ENCODE measurements around the gene CASQ1.

The CASQ1 gene

GRCh38 chr1:160227561-160227960 is 37.2 kb downstream of the CASQ1 start:
- no peak overlapping the region for H3K27ac ChIP-seq (ENCODE audit: low read depth, low read length)
- H3K9ac ChIP-seq (ENCODE audit: low read depth, low read length) = no peak overlapping the region
- H3K4me3 ChIP-seq (ENCODE audit: low read depth, low read length) = no peak overlapping the region
- H3K27me3 ChIP-seq (ENCODE audit: control insufficient read depth, insufficient read depth, low read length) = no peaks in the 10 kb centered on the region
- peaks cover 97% of the 10 kb centered on the region for H3K36me3 ChIP-seq (ENCODE audit: control insufficient read depth, insufficient read depth, low read length)
- H3K9me3 ChIP-seq (ENCODE audit: control insufficient read depth, insufficient read depth, low read length) = no peaks in the 10 kb centered on the region
- no peaks in the 10 kb centered on the region for H3K4me1 ChIP-seq (ENCODE audit: control insufficient read depth, insufficient read depth, low read length)

GRCh38 chr1:160228431-160228830 is 38.1 kb downstream of the CASQ1 start:
- Histone ChIP-seq H3K9me3 (ENCODE audit: control insufficient read depth, insufficient read depth, low read length) (no peaks in the 10 kb centered on the region), H3K4me3 (ENCODE audit: low read depth, low read length) (no peak overlapping the region), H3K4me1 (ENCODE audit: control insufficient read depth, insufficient read depth, low read length) (no peaks in the 10 kb centered on the region), H3K36me3 (ENCODE audit: control insufficient read depth, insufficient read depth, low read length) (peaks cover 97% of the 10 kb centered on the region), H3K9ac (ENCODE audit: low read depth, low read length) (no peak overlapping the region), H3K27me3 (ENCODE audit: control insufficient read depth, insufficient read depth, low read length) (no peaks in the 10 kb centered on the region), H3K27ac (ENCODE audit: low read depth, low read length) (no peak overlapping the region)

- Histone ChIP-seq H3K4me1 (ENCODE audit: control insufficient read depth, insufficient read depth, low read length) (no peaks in the 10 kb centered on the region), H3K27ac (ENCODE audit: low read depth, low read length) (no peak overlapping the region), H3K9ac (ENCODE audit: low read depth, low read length) (no peak overlapping the region), H3K27me3 (ENCODE audit: control insufficient read depth, insufficient read depth, low read length) (no peaks in the 10 kb centered on the region), H3K36me3 (ENCODE audit: control insufficient read depth, insufficient read depth, low read length) (peaks cover 95% of the 10 kb centered on the region), H3K9me3 (ENCODE audit: control insufficient read depth, insufficient read depth, low read length) (no peaks in the 10 kb centered on the region), H3K4me3 (ENCODE audit: low read depth, low read length) (no peak overlapping the region)
Measured at GRCh38 chr1:160232911-160233310, 42.5 kb downstream of the CASQ1 start.

- H3K4me3 ChIP-seq (ENCODE audit: low read depth, low read length) = no peak overlapping the region
- H3K4me1 ChIP-seq (ENCODE audit: control insufficient read depth, insufficient read depth, low read length) = no peaks in the 10 kb centered on the region
- no peak overlapping the region for H3K27ac ChIP-seq (ENCODE audit: low read depth, low read length)
- no peak overlapping the region for H3K9ac ChIP-seq (ENCODE audit: low read depth, low read length)
- peaks cover 94% of the 10 kb centered on the region for H3K36me3 ChIP-seq (ENCODE audit: control insufficient read depth, insufficient read depth, low read length)
- no peaks in the 10 kb centered on the region for H3K27me3 ChIP-seq (ENCODE audit: control insufficient read depth, insufficient read depth, low read length)
- H3K9me3 ChIP-seq (ENCODE audit: control insufficient read depth, insufficient read depth, low read length) = no peaks in the 10 kb centered on the region
Measured at GRCh38 chr1:160236806-160237205, 46.4 kb downstream of the CASQ1 start.

- no peaks in the 10 kb centered on the region for H3K9me3 ChIP-seq (ENCODE audit: control insufficient read depth, insufficient read depth, low read length)
- no peak overlapping the region for H3K27ac ChIP-seq (ENCODE audit: low read depth, low read length)
- H3K27me3 ChIP-seq (ENCODE audit: control insufficient read depth, insufficient read depth, low read length) = no peaks in the 10 kb centered on the region
- no peak overlapping the region for H3K4me3 ChIP-seq (ENCODE audit: low read depth, low read length)
- no peaks in the 10 kb centered on the region for H3K4me1 ChIP-seq (ENCODE audit: control insufficient read depth, insufficient read depth, low read length)
- H3K36me3 ChIP-seq (ENCODE audit: control insufficient read depth, insufficient read depth, low read length) = peaks cover 95% of the 10 kb centered on the region
- no peak overlapping the region for H3K9ac ChIP-seq (ENCODE audit: low read depth, low read length)
Measured at GRCh38 chr1:160237558-160237957, 47.2 kb downstream of the CASQ1 start.

GRCh38 chr1:160238408-160238807 is 48.0 kb downstream of the CASQ1 start:
- H3K36me3 ChIP-seq (ENCODE audit: control insufficient read depth, insufficient read depth, low read length) = peaks cover 94% of the 10 kb centered on the region
- H3K4me1 ChIP-seq (ENCODE audit: control insufficient read depth, insufficient read depth, low read length) = no peaks in the 10 kb centered on the region
- no peak overlapping the region for H3K27ac ChIP-seq (ENCODE audit: low read depth, low read length)

GRCh38 chr1:160239582-160240299 is 49.4 kb downstream of the CASQ1 start:
- no peaks in the 10 kb centered on the region for H3K4me1 ChIP-seq (ENCODE audit: control insufficient read depth, insufficient read depth, low read length)

More at GRCh38 chr1:160238408-160238807, 48.0 kb downstream of the CASQ1 start:
- H3K27me3 ChIP-seq (ENCODE audit: control insufficient read depth, insufficient read depth, low read length) = no peaks in the 10 kb centered on the region
- H3K9ac ChIP-seq (ENCODE audit: low read depth, low read length) = no peak overlapping the region
- H3K9me3 ChIP-seq (ENCODE audit: control insufficient read depth, insufficient read depth, low read length) = no peaks in the 10 kb centered on the region
- H3K4me3 ChIP-seq (ENCODE audit: low read depth, low read length) = no peak overlapping the region

GRCh38 chr1:160243767-160244166 is 53.4 kb downstream of the CASQ1 start:
- H3K4me3 ChIP-seq (ENCODE audit: low read depth, low read length) = no peak overlapping the region
- no peaks in the 10 kb centered on the region for H3K4me1 ChIP-seq (ENCODE audit: control insufficient read depth, insufficient read depth, low read length)

More at GRCh38 chr1:160239582-160240299, 49.4 kb downstream of the CASQ1 start:
- H3K4me3 ChIP-seq (ENCODE audit: low read depth, low read length) = no peak overlapping the region
- H3K36me3 ChIP-seq (ENCODE audit: control insufficient read depth, insufficient read depth, low read length) = peaks cover 90% of the 10 kb centered on the region
- H3K9me3 ChIP-seq (ENCODE audit: control insufficient read depth, insufficient read depth, low read length) = no peaks in the 10 kb centered on the region
- H3K27me3 ChIP-seq (ENCODE audit: control insufficient read depth, insufficient read depth, low read length) = no peaks in the 10 kb centered on the region
- H3K9ac ChIP-seq (ENCODE audit: low read depth, low read length) = no peak overlapping the region
- no peak overlapping the region for H3K27ac ChIP-seq (ENCODE audit: low read depth, low read length)

GRCh38 chr1:160244209-160244608 is 53.8 kb downstream of the CASQ1 start:
- no peak overlapping the region for H3K9ac ChIP-seq (ENCODE audit: low read depth, low read length)
- no peaks in the 10 kb centered on the region for H3K9me3 ChIP-seq (ENCODE audit: control insufficient read depth, insufficient read depth, low read length)
- H3K4me3 ChIP-seq (ENCODE audit: low read depth, low read length) = no peak overlapping the region
- no peak overlapping the region for H3K27ac ChIP-seq (ENCODE audit: low read depth, low read length)
- H3K27me3 ChIP-seq (ENCODE audit: control insufficient read depth, insufficient read depth, low read length) = no peaks in the 10 kb centered on the region
- H3K36me3 ChIP-seq (ENCODE audit: control insufficient read depth, insufficient read depth, low read length) = peaks cover 46% of the 10 kb centered on the region
- no peaks in the 10 kb centered on the region for H3K4me1 ChIP-seq (ENCODE audit: control insufficient read depth, insufficient read depth, low read length)

More at GRCh38 chr1:160243767-160244166, 53.4 kb downstream of the CASQ1 start:
- Histone ChIP-seq H3K9ac (ENCODE audit: low read depth, low read length) (no peak overlapping the region), H3K36me3 (ENCODE audit: control insufficient read depth, insufficient read depth, low read length) (peaks cover 51% of the 10 kb centered on the region), H3K27ac (ENCODE audit: low read depth, low read length) (no peak overlapping the region), H3K27me3 (ENCODE audit: control insufficient read depth, insufficient read depth, low read length) (no peaks in the 10 kb centered on the region), H3K9me3 (ENCODE audit: control insufficient read depth, insufficient read depth, low read length) (no peaks in the 10 kb centered on the region)

- Histone ChIP-seq H3K27ac (ENCODE audit: low read depth, low read length) (no peak overlapping the region), H3K36me3 (ENCODE audit: control insufficient read depth, insufficient read depth, low read length) (peaks cover 35% of the 10 kb centered on the region), H3K4me1 (ENCODE audit: control insufficient read depth, insufficient read depth, low read length) (no peaks in the 10 kb centered on the region), H3K9ac (ENCODE audit: low read depth, low read length) (no peak overlapping the region), H3K27me3 (ENCODE audit: control insufficient read depth, insufficient read depth, low read length) (no peaks in the 10 kb centered on the region), H3K9me3 (ENCODE audit: control insufficient read depth, insufficient read depth, low read length) (no peaks in the 10 kb centered on the region), H3K4me3 (ENCODE audit: low read depth, low read length) (no peak overlapping the region)
Measured at GRCh38 chr1:160245434-160245833, 55.1 kb downstream of the CASQ1 start.

GRCh38 chr1:160247053-160247452 is 56.7 kb downstream of the CASQ1 start:
- Histone ChIP-seq H3K4me1 (ENCODE audit: control insufficient read depth, insufficient read depth, low read length) (no peaks in the 10 kb centered on the region), H3K36me3 (ENCODE audit: control insufficient read depth, insufficient read depth, low read length) (peaks cover 31% of the 10 kb centered on the region)

More at GRCh38 chr1:160247053-160247452, 56.7 kb downstream of the CASQ1 start:
- no peaks in the 10 kb centered on the region for H3K27me3 ChIP-seq (ENCODE audit: control insufficient read depth, insufficient read depth, low read length)
- H3K4me3 ChIP-seq (ENCODE audit: low read depth, low read length) = no peak overlapping the region
- H3K9ac ChIP-seq (ENCODE audit: low read depth, low read length) = no peak overlapping the region
- H3K9me3 ChIP-seq (ENCODE audit: control insufficient read depth, insufficient read depth, low read length) = no peaks in the 10 kb centered on the region
- H3K27ac ChIP-seq (ENCODE audit: low read depth, low read length) = no peak overlapping the region
